GM18526 (cell line): ENCODE data around the gene PHF20.

Source experiments
- POLR2A ChIP-seq: IDR thresholded peaks from 3 replicates; pipeline ENCODE4 v1.6.1; 2011; ENCODE audit not compliant: insufficient read length; ENCODE audit errors: extremely low read depth

The PHF20 gene

GRCh38 chr20:35954907-35955251, 183.1 kb downstream of the PHF20 start:
- TF ChIP-seq POLR2A: no peak

- no peak for TF ChIP-seq POLR2A
Observed at GRCh38 chr20:35956616-35957015, 184.8 kb downstream of the PHF20 start.

GRCh38 chr20:35963878-35964277, 192.1 kb downstream of the PHF20 start:
- no peak for TF ChIP-seq POLR2A

- TF ChIP-seq POLR2A: no peak
Observed at GRCh38 chr20:35967979-35968640, 196.3 kb downstream of the PHF20 start, which contains the start of gene CNBD2. CNBD2 (plus strand) TSS chr20:35968590; CDS start chr20:35968763, 173 bp downstream.

GRCh38 chr20:35968930-35969329, 197.1 kb downstream of the PHF20 start:
- no peak for TF ChIP-seq POLR2A

GRCh38 chr20:35971981-35972380, 200.2 kb downstream of the PHF20 start:
- TF ChIP-seq POLR2A: no peak

GRCh38 chr20:35972462-35972861, 200.6 kb downstream of the PHF20 start:
- TF ChIP-seq POLR2A: no peak

GRCh38 chr20:35974256-35974655, 202.4 kb downstream of the PHF20 start:
- no peak for TF ChIP-seq POLR2A

GRCh38 chr20:35975576-35976373, 204.0 kb downstream of the PHF20 start:
- no peak for TF ChIP-seq POLR2A

- TF ChIP-seq POLR2A: no peak
Observed at GRCh38 chr20:35978041-35978513, 206.3 kb downstream of the PHF20 start.

GRCh38 chr20:35979544-35979943, 207.7 kb downstream of the PHF20 start:
- TF ChIP-seq POLR2A: no peak

- TF ChIP-seq POLR2A: no peak
Observed at GRCh38 chr20:35981969-35982368, 210.2 kb downstream of the PHF20 start.

GRCh38 chr20:35984382-35984781, 212.6 kb downstream of the PHF20 start:
- no peak for TF ChIP-seq POLR2A

- no peak for TF ChIP-seq POLR2A
Observed at GRCh38 chr20:35985806-35986205, 214.0 kb downstream of the PHF20 start.

- TF ChIP-seq POLR2A: no peak
Observed at GRCh38 chr20:35988910-35989463, 217.2 kb downstream of the PHF20 start.

GRCh38 chr20:35991142-35991771, 219.4 kb downstream of the PHF20 start:
- no peak for TF ChIP-seq POLR2A

GRCh38 chr20:35992713-35993335, 221.0 kb downstream of the PHF20 start:
- no peak for TF ChIP-seq POLR2A
